Measurements from ENCODE around the gene APP.

DNA sequence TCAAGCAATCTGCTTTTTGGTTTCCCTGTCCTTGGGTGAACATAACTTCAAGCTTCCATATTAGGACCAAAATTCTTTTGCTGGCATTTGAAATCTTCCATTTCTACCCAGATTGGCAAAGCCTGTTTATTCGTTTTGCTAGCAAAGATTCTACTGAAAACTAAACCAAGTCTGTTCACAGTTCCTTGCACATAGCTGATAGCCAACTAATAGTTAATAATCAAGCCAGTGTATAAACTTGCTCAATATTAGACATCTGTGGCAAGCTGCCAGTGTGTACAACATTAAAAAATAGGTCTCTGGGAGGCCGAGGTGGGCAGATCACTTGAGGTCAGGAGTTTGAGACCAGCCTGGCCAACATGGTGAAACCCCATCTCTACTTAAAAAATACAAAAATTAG lies 6.3 kb downstream of the APP start:
- TF ChIP-seq, protein P1, sequence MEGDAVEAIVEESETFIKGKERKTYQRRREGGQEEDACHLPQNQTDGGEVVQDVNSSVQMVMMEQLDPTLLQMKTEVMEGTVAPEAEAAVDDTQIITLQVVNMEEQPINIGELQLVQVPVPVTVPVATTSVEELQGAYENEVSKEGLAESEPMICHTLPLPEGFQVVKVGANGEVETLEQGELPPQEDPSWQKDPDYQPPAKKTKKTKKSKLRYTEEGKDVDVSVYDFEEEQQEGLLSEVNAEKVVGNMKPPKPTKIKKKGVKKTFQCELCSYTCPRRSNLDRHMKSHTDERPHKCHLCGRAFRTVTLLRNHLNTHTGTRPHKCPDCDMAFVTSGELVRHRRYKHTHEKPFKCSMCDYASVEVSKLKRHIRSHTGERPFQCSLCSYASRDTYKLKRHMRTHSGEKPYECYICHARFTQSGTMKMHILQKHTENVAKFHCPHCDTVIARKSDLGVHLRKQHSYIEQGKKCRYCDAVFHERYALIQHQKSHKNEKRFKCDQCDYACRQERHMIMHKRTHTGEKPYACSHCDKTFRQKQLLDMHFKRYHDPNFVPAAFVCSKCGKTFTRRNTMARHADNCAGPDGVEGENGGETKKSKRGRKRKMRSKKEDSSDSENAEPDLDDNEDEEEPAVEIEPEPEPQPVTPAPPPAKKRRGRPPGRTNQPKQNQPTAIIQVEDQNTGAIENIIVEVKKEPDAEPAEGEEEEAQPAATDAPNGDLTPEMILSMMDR (IDR thresholded peaks at IDR 0.05): no peak
- no peak for TF ChIP-seq POLR2A (IDR thresholded peaks at IDR 0.05)
